Neuronal stem cell (in vitro differentiated cells): Measurements from ENCODE around the gene FCHSD2.
"Not testable (repeated sequence)": the region's sequence is repeated elsewhere in the genome, so short reads cannot be mapped to it uniquely, and the experiment has no call there.

Experiments used
- DNase-seq: peaks from one replicate; pipeline ENCODE4 v3.0.0-alpha.2; 2013; ENCODE audit warnings: low spot score
- H2AFZ ChIP-seq: one replicate; pipeline ENCODE4 v1.6.1; 2013; ENCODE audit warnings: mild to moderate bottlenecking, low read length, inconsistent platforms
- H2AK5ac ChIP-seq: 2 replicates; pipeline ENCODE4 v1.6.1; 2013; ENCODE audit warnings: low read depth, mild to moderate bottlenecking, inconsistent platforms, low read length, moderate library complexity, mixed read lengths
- H2BK120ac ChIP-seq: 2 replicates; pipeline ENCODE4 v1.6.1; 2013; ENCODE audit warnings: low read depth, mild to moderate bottlenecking, inconsistent platforms, low read length, moderate library complexity, mixed read lengths
- H2BK12ac ChIP-seq: one replicate; pipeline ENCODE4 v1.6.1; 2013; ENCODE audit warnings: low read length, inconsistent platforms
- H2BK15ac ChIP-seq: 2 replicates; pipeline ENCODE4 v1.6.1; 2013; ENCODE audit warnings: mild to moderate bottlenecking, low read length, inconsistent platforms, mixed read lengths
- H2BK5ac ChIP-seq: one replicate; pipeline ENCODE4 v1.6.1; 2013; ENCODE audit warnings: inconsistent platforms, mild to moderate bottlenecking, low read length, moderate library complexity
- H3K14ac ChIP-seq: one replicate; pipeline ENCODE4 v1.6.1; 2013; ENCODE audit warnings: low read length, inconsistent platforms
- H3K18ac ChIP-seq: 2 replicates; pipeline ENCODE4 v1.6.1; 2013; ENCODE audit warnings: low read length, inconsistent platforms
- H3K23ac ChIP-seq: 2 replicates; pipeline ENCODE4 v1.6.1; 2013; ENCODE audit warnings: low read depth, mild to moderate bottlenecking, mixed read lengths, low read length, inconsistent platforms; ENCODE audit not compliant: poor library complexity
- H3K27ac ChIP-seq: replicated peaks from 3 replicates; pipeline ENCODE4 v1.5.1; 2013; ENCODE audit warnings: low read length, inconsistent platforms
- H3K27me3 ChIP-seq, 3 experiments: 2 replicates each; pipeline ENCODE4 v1.6.1; 2013; ENCODE audit warnings: low read length in 3 of 3, mild to moderate bottlenecking in 2 of 3, inconsistent platforms in 1 of 3, low read depth in 1 of 3, mixed read lengths in 1 of 3, moderate library complexity in 1 of 3; ENCODE audit not compliant: control insufficient read depth in 3 of 3, insufficient read depth in 3 of 3
- H3K36me3 ChIP-seq, 2 donors: replicated peaks in 1 of 2; 2 replicates each; pipeline ENCODE4 v1.6.1; 2013; ENCODE audit warnings: low read length in 2 of 2; ENCODE audit not compliant: control insufficient read depth in 2 of 2, insufficient read depth in 2 of 2
- H3K4ac ChIP-seq: 2 replicates; pipeline ENCODE4 v1.6.1; 2013; ENCODE audit warnings: inconsistent platforms, mild to moderate bottlenecking, low read length, moderate library complexity
- H3K4me1 ChIP-seq, 2 donors: 1 replicate in 1 of 2; 2 replicates in 1 of 2; pipeline ENCODE4 v1.6.1; 2013; ENCODE audit warnings: low read length in 2 of 2, low read depth in 1 of 2; ENCODE audit not compliant: control insufficient read depth in 2 of 2, insufficient read depth in 1 of 2
- H3K4me2 ChIP-seq: one replicate; pipeline ENCODE4 v1.6.1; 2013; ENCODE audit warnings: mild to moderate bottlenecking, low read length, inconsistent platforms; ENCODE audit not compliant: insufficient read depth, poor library complexity, severe bottlenecking
- H3K4me3 ChIP-seq, 2 donors: 2 replicates each; pipeline ENCODE4 v1.5.1; 2013; ENCODE audit warnings: low read length in 2 of 2, mild to moderate bottlenecking in 2 of 2, inconsistent platforms in 1 of 2, moderate library complexity in 1 of 2
- H3K79me1 ChIP-seq: one replicate; pipeline ENCODE4 v1.6.1; 2013; ENCODE audit warnings: low read depth, mild to moderate bottlenecking, inconsistent platforms, low read length, moderate library complexity
- H3K9ac ChIP-seq: one replicate; pipeline ENCODE4 v1.6.1; 2013; ENCODE audit warnings: mild to moderate bottlenecking, low read depth, low read length, inconsistent platforms; ENCODE audit not compliant: poor library complexity
- H3K9me3 ChIP-seq, 2 donors: replicated peaks in 1 of 2; 2 replicates each; pipeline versions ENCODE3 to v1.6.1; 2013; ENCODE audit warnings: low read length in 2 of 2, mild to moderate bottlenecking in 2 of 2, inconsistent platforms in 1 of 2, low read depth in 1 of 2, mixed read lengths in 1 of 2, moderate library complexity in 1 of 2; ENCODE audit not compliant: control insufficient read depth in 2 of 2, insufficient read depth in 1 of 2
- H4K8ac ChIP-seq: one replicate; pipeline ENCODE4 v1.6.1; 2013; ENCODE audit warnings: low read depth, mild to moderate bottlenecking, inconsistent platforms, low read length, moderate library complexity
- H4K91ac ChIP-seq: one replicate; pipeline ENCODE4 v1.6.1; 2013; ENCODE audit warnings: low read length, low read depth, mild to moderate bottlenecking, inconsistent platforms; ENCODE audit not compliant: poor library complexity
- WGBS, 2 donors: extraction: QIAGEN DNeasy Blood & Tissue Kit; methylation state at CpG; one replicate each; pipeline ENCODE4 v1.1.7; 2013; ENCODE audit warnings: missing lambda C conversion rate in 2 of 2, mixed read lengths in 1 of 2; ENCODE audit not compliant: insufficient read length in 2 of 2, insufficient replicate concordance in 1 of 2; ENCODE audit errors: extremely low coverage in 2 of 2; 5-methylcytosine and 5-hydroxymethylcytosine counted together

FCHSD2 gene

DNA sequence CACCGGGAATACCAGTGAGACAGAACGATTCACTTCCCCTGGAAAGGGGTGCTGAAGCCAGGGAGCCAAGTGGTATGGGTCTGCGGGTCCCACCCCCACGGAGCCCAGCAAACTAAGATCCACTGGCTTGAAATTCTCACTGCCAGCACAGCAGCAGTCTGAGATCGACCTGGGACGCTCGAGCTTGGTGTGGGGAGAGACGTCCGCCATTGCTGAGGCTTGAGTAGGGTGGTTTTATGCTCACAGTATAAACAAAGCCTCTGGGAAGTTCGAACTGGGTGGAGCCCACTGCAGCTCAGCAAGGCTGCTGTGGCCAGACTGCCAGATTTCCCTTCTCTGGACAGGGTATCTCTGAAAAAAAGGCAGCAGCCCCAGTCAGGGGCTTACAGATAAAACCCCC lies 80.7 kb downstream of the FCHSD2 start:
- H3K4me1 ChIP-seq, H3K4me2 ChIP-seq, H3K27ac ChIP-seq, H3K36me3 ChIP-seq, H3K4ac ChIP-seq, H3K14ac ChIP-seq, H2BK15ac ChIP-seq, H3K9me3 ChIP-seq, DNase-seq, H2BK120ac ChIP-seq, H2BK5ac ChIP-seq, H3K18ac ChIP-seq, H2AK5ac ChIP-seq, H3K4me3 ChIP-seq, H4K91ac ChIP-seq, H4K8ac ChIP-seq, H2BK12ac ChIP-seq, H3K27me3 ChIP-seq, H3K9ac ChIP-seq, H3K79me1 ChIP-seq, H3K23ac ChIP-seq, H2AFZ ChIP-seq: not testable (repeated sequence)
- no CpG with 5 or more reads among the region's 10 CpGs for WGBS, 2 donors

DNA sequence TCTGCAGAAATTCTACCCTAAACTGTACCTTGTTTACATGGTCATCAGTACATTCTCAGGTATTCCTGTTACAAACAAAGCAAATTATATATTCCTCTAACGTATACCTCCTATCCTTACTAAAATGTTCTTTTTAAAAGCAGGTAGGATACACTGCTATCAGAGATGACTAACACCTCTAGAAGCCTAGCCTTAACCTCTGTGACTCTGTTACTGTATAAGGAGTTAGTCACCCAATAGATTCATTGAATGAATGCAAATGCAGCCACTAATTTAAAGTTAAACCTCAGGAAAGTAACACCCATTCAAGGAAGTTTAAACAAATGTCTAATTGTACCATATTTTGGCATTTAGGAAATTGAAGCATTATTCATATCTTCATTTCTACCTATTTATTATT lies 82.2 kb downstream of the FCHSD2 start:
- H4K91ac ChIP-seq = no peak overlapping the region
- no peak overlapping the region for H3K14ac ChIP-seq
- no peak overlapping the region for H2BK120ac ChIP-seq
- no peak overlapping the region for H3K4ac ChIP-seq
- H3K4me2 ChIP-seq = no peak overlapping the region
- H3K18ac ChIP-seq = no peak overlapping the region
- H3K9ac ChIP-seq = no peak overlapping the region
- H3K4me1 ChIP-seq = no peaks in the 10 kb centered on the region
- no peak overlapping the region for H3K27ac ChIP-seq
- DNase-seq = no peak
- H3K4me3 ChIP-seq = no peak overlapping the region
- peaks cover under 1 to 3% of the 10 kb centered on the region in 2 donors for H3K36me3 ChIP-seq
- H2BK5ac ChIP-seq = no peak overlapping the region
- WGBS, 2 donors = no CpG with 5 or more reads among the region's 1 CpG
- no peaks in the 10 kb centered on the region for H3K79me1 ChIP-seq
- H3K9me3 ChIP-seq = no peaks in the 10 kb centered on the region
- H3K27me3 ChIP-seq = no peaks in the 10 kb centered on the region
- H3K23ac ChIP-seq = no peak overlapping the region
- H2AFZ ChIP-seq = no peak overlapping the region
- H4K8ac ChIP-seq = no peak overlapping the region
- no peak overlapping the region for H2AK5ac ChIP-seq
- H2BK15ac ChIP-seq = no peak overlapping the region
- no peak overlapping the region for H2BK12ac ChIP-seq

DNA sequence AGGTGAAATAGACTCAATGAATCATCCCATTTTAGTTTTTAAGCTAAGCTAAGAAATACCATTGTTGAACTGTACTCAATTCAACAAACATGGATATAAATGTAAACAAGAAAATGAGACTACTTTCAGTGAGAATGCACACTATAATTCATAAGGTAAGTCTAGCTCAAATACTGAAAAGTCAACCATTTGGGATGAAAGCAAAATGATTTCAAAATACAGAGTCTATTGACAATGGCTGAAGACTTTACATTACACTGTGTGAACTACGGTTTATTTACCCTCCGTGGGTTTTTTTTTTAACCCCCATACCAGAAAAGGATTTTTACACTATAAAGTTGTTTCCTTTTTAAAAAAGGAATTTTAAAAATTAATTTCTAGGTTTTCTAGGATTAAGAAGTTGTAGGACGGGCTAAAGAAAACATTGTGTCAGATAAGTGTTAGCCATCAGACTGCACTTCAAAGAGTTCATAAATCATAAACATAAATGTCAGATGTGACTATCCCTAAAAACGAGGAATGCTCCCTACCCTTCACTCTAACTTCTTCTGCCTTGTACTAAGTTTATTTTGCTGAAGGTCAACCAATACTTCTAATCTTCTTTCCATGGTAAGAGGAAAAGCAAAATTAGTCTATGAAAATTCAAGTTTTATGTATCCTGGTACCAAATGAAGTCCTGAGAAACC lies 83.0 kb downstream of the FCHSD2 start:
- H3K4me3 ChIP-seq = no peak overlapping the region
- H2AFZ ChIP-seq = no peak overlapping the region
- H2BK15ac ChIP-seq = no peak overlapping the region
- no peak overlapping the region for H2BK12ac ChIP-seq
- no peak overlapping the region for H3K18ac ChIP-seq
- no peak for DNase-seq
- H3K9ac ChIP-seq = no peak overlapping the region
- no peak overlapping the region for H3K14ac ChIP-seq
- H3K79me1 ChIP-seq = peaks cover 2% of the 10 kb centered on the region
- no peak overlapping the region for H3K23ac ChIP-seq
- H3K27me3 ChIP-seq = no peaks in the 10 kb centered on the region
- no peaks in the 10 kb centered on the region for H3K9me3 ChIP-seq
- H3K4me2 ChIP-seq = no peak overlapping the region
- WGBS, 2 donors = no CpG with 5 or more reads among the region's 4 CpGs
- no peak overlapping the region for H2BK120ac ChIP-seq
- H4K8ac ChIP-seq = no peak overlapping the region
- no peaks in the 10 kb centered on the region for H3K4me1 ChIP-seq
- H3K27ac ChIP-seq = no peak overlapping the region
- H3K4ac ChIP-seq = no peak overlapping the region
- peaks cover 1 to 3% of the 10 kb centered on the region in 2 donors for H3K36me3 ChIP-seq
- no peak overlapping the region for H4K91ac ChIP-seq
- H2BK5ac ChIP-seq = no peak overlapping the region
- no peak overlapping the region for H2AK5ac ChIP-seq

DNA sequence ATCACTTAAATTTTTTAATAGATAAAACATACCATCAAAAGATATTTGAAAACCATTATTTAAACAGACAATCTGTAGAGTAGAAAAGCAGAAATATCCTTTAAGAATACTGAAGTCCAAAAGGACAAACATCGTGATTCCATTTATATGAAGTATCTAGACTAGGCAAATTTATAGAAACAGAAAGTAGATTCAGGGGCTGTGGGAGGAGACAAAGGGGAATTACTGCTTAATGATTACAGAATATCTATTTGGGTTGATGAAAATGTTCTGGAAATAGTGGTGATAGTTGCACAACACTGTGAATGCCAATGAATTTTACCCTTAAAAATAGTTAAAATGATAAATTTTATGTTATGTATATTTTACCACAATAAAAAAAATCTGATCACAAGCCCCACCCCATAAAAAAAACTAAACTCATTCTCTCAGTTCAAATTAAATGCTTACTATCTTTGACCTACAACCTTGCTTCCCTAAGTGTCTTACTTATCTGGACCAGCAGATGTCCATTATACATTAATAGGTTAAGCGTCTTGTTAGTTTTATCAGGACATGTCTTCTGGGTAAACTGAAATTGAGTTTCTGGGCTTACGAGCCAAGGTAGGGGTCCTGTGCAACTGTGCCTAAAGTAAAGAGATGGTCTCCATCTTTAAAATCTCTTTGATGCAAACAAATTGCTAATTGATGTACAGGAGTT lies 86.3 kb downstream of the FCHSD2 start:
- Histone ChIP-seq H3K27me3 (no peaks in the 10 kb centered on the region), H3K79me1 (peaks cover 2% of the 10 kb centered on the region), H3K9ac (no peak overlapping the region), H3K14ac (no peak overlapping the region), H3K4me1 (no peaks in the 10 kb centered on the region), H2AFZ (no peak overlapping the region), H2BK5ac (no peak overlapping the region), H2BK15ac (no peak overlapping the region), H3K27ac (no peak overlapping the region), H3K18ac (no peak overlapping the region), H3K4me2 (no peak overlapping the region), H2BK120ac (no peak overlapping the region), H3K9me3 (no peaks in the 10 kb centered on the region), H4K8ac (no peak overlapping the region), H2BK12ac (no peak overlapping the region), H4K91ac (no peak overlapping the region), H3K4me3 (no peak overlapping the region), H3K4ac (no peak overlapping the region), H3K23ac (no peak overlapping the region), H3K36me3 (peaks cover 0 to 1% of the 10 kb centered on the region in 2 donors), H2AK5ac (no peak overlapping the region)
- no peak for DNase-seq
- WGBS, 2 donors = no CpG with 5 or more reads among the region's 3 CpGs
